Stomach (tissue), 9 donors: ENCODE data around the gene PATZ1. TPM values are rescaled to one million over a fixed set of nuclear protein-coding genes. Genes with fewer than 3 reads are reported as not detected.

Experiments used
- DNase-seq, 2 donors: peaks; one replicate each; pipeline versions ENCODE4 v3.0.0 to v3.0.0-alpha.2; 2013 to 2019
- H3K27ac ChIP-seq, 5 donors: fragments of 200-600 bp in 4 of 5; sonication (generic) in 4 of 5; one replicate each; pipeline ENCODE4 v1.5.1; 2013 to 2019; ENCODE audit warnings: mild to moderate bottlenecking in 1 of 5, moderate library complexity in 1 of 5
- H3K27me3 ChIP-seq, 3 donors: fragments of 200-600 bp; sonication (generic); one replicate each; pipeline ENCODE4 v1.5.1; 2017 to 2019; ENCODE audit warnings: mixed run types in 1 of 3
- H3K36me3 ChIP-seq, 4 donors: fragments of 200-600 bp; sonication (generic); 1 replicate in 3 of 4; 2 replicates in 1 of 4; pipeline ENCODE4 v1.5.1; 2016 to 2019
- H3K4me1 ChIP-seq, 4 donors: fragments of 200-600 bp; sonication (generic); one replicate each; pipeline ENCODE4 v1.5.1; 2016 to 2019
- H3K4me3 ChIP-seq, 4 donors: fragments of 200-600 bp; sonication (generic) in 3 of 4; one replicate each; pipeline ENCODE4 v1.5.1; 2016 to 2019; ENCODE audit warnings: mild to moderate bottlenecking in 1 of 4
- H3K9me3 ChIP-seq, 4 donors: fragments of 200-600 bp; sonication (generic); one replicate each; pipeline ENCODE4 v1.5.1; 2016 to 2019
- EP300 ChIP-seq: sonication (generic); formaldehyde crosslinking; IDR thresholded peaks from one replicate; pipeline ENCODE4 v1.6.1; 2017; ENCODE audit warnings: antibody characterized with exemption
- POLR2A ChIP-seq, 4 donors: fragments of 450-650 bp; IDR thresholded peaks; one replicate each; pipeline ENCODE4 v1.6.1; 2016; ENCODE audit warnings: antibody characterized with exemption in 4 of 4, control low read depth in 2 of 4, mild to moderate bottlenecking in 1 of 4, moderate library complexity in 1 of 4
- POLR2AphosphoS5 ChIP-seq, 3 donors: sonication (generic); formaldehyde crosslinking; IDR thresholded peaks; one replicate each; pipeline ENCODE4 v1.6.1; 2016; ENCODE audit warnings: antibody characterized with exemption in 3 of 3
- WGBS, 5 donors: extraction: QIAGEN DNeasy Blood & Tissue Kit in 3 of 5; methylation state at CpG; one replicate each; pipeline versions ENCODE4 v1.1.5 to v1.1.7; 2013 to 2018; 5-methylcytosine and 5-hydroxymethylcytosine counted together
- intact Hi-C: fragments of 100-400 bp; cut with DNase I; formaldehyde crosslinking; loops from one replicate; pipeline ENCODE4 v1.15.1; 2023; ENCODE audit warnings: low total_unique reads
- polyA plus RNA-seq, 3 donors: library from polyadenylated mRNA; stranded (reverse); fragments of 200-250 nt; gene quantifications; one replicate each; pipeline ENCODE4 v1.2.3, GENCODE V29; 2013
- total RNA-seq, 5 donors: library from RNA; depleted of rRNA; stranded (reverse); fragments of >200 nt; gene quantifications; one replicate each; pipeline versions ENCODE4 v1.1.0 to v1.2.3, GENCODE V29; 2014 to 2016
- TF ChIP-seq, protein P1 (sequence below), 7 experiments: fragments of 450-650 bp in 4 of 7; fragments of 200-600 bp in 3 of 7; sonication (generic) in 3 of 7; IDR thresholded peaks; one replicate each; pipeline ENCODE4 v1.5.1; 2016 to 2019; ENCODE audit warnings: antibody characterized with exemption in 7 of 7, control low read depth in 2 of 7, mild to moderate bottlenecking in 1 of 7
- donor health status: healthy with polysubstance abuse.
- donor health status: Bipolar disorder and iron deficiency.
- donor health status: healthy.

The PATZ1 gene
- total and polyA plus RNA-seq, 8 donors = 4.9 to 21.1 (median 14.0) TPM

DNA sequence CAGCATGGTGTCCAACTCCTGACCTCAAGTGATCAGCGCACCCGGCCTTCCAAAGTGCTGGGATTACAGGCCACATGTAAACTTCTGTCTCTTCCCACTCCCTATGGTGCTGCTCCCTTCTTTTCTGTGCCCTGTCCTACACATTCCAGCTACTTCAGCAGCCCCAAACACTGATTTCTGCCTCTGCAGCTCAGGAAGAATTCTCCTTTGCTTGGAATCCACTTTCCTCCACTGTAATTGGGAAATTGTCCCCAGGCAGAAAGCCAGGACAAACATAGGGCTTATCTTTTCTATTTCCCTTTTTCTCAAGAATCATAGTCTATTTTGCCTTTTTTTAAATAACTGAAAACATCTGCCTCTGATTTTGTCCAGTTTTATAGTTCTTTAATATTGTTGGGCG, 32.0 kb upstream of the PATZ1 start:
- 85 to 90% (median 86%) methylated on average over 3 of the region's 3 CpGs for WGBS, 5 donors
- Histone ChIP-seq H3K36me3 (no peaks in the 10 kb centered on the region), H3K27me3 (no peaks in the 10 kb centered on the region), H3K9me3 (no peaks in the 10 kb centered on the region), H3K4me1 (no peaks in the 10 kb centered on the region), H3K4me3 (no peak overlapping the region), H3K27ac (no peak overlapping the region)
- DNase-seq = peak in 1 of 2 donors; percentile 17
- TF ChIP-seq, protein P1, sequence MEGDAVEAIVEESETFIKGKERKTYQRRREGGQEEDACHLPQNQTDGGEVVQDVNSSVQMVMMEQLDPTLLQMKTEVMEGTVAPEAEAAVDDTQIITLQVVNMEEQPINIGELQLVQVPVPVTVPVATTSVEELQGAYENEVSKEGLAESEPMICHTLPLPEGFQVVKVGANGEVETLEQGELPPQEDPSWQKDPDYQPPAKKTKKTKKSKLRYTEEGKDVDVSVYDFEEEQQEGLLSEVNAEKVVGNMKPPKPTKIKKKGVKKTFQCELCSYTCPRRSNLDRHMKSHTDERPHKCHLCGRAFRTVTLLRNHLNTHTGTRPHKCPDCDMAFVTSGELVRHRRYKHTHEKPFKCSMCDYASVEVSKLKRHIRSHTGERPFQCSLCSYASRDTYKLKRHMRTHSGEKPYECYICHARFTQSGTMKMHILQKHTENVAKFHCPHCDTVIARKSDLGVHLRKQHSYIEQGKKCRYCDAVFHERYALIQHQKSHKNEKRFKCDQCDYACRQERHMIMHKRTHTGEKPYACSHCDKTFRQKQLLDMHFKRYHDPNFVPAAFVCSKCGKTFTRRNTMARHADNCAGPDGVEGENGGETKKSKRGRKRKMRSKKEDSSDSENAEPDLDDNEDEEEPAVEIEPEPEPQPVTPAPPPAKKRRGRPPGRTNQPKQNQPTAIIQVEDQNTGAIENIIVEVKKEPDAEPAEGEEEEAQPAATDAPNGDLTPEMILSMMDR (IDR thresholded peaks at IDR 0.05) = no peak
- TF ChIP-seq EP300 = no peak
- TF ChIP-seq POLR2AphosphoS5 (IDR thresholded peaks at IDR 0.05) = no peak
- TF ChIP-seq POLR2A (IDR thresholded peaks at IDR 0.05) = no peak
- intact Hi-C loops = no loop called here

DNA sequence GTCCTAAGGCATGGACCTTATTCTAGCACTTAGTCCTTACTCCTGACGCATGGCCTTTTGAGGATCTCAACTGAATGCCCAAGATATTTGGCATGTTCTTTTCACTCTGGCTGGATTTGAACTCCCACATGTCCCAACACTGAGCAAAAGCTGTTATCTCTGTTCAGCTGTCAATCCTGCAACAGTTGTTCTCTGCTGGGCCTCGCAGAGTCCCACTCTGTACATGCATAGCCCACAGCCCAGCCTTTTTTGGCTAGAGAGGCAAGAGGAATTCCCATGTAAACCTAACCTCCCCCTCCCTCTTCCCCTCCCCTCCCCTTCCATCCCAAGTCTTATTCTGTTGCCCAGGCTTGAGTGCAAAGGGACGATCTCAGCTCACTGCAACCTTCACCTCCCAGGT, 31.5 kb upstream of the PATZ1 start:
- Histone ChIP-seq H3K9me3 (no peaks in the 10 kb centered on the region), H3K4me3 (no peak overlapping the region), H3K27me3 (no peaks in the 10 kb centered on the region), H3K4me1 (no peaks in the 10 kb centered on the region), H3K27ac (no peak overlapping the region), H3K36me3 (no peaks in the 10 kb centered on the region)
- peak in 1 of 2 donors; percentile 19 for DNase-seq
- TF ChIP-seq POLR2AphosphoS5 (IDR thresholded peaks at IDR 0.05) = no peak
- TF ChIP-seq EP300 = no peak
- TF ChIP-seq, protein P1 (IDR thresholded peaks at IDR 0.05) = no peak
- intact Hi-C loops = no loop called here
- WGBS, 5 donors = 67 to 89% (median 71%) methylated on average over 3 of the region's 3 CpGs

DNA sequence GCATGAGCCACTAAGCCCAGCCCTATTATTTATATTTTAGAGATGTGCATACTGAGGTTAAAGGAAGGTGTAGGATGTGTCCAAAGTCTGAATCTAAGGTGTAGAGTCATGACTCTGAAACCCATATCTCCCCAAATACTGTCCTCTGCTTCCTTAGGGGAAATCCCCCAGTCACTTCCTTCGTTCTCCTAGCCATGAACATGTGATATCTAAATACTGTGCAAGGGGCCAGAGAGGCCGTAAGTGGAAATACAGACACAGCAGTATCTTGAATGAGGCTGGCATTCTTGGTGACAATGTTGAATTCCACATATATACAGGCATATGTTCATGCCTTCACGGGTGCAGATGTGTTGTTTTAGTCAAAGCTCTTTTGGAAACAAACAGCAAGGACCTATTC, 21.3 kb upstream of the PATZ1 start:
- Histone ChIP-seq H3K4me1 (no peaks in the 10 kb centered on the region), H3K9me3 (no peaks in the 10 kb centered on the region), H3K27me3 (no peaks in the 10 kb centered on the region), H3K4me3 (no peak overlapping the region), H3K36me3 (no peaks in the 10 kb centered on the region), H3K27ac (no peak overlapping the region)
- WGBS, 5 donors = 57 to 71% (median 67%) methylated on average over 3 of the region's 3 CpGs
- no peak for DNase-seq
- intact Hi-C loops = no loop called here
- TF ChIP-seq POLR2AphosphoS5 (IDR thresholded peaks at IDR 0.05) (no peak), POLR2A (IDR thresholded peaks at IDR 0.05) (no peak), EP300 (no peak)
- TF ChIP-seq, protein P1 (IDR thresholded peaks at IDR 0.05) = no peak

DNA sequence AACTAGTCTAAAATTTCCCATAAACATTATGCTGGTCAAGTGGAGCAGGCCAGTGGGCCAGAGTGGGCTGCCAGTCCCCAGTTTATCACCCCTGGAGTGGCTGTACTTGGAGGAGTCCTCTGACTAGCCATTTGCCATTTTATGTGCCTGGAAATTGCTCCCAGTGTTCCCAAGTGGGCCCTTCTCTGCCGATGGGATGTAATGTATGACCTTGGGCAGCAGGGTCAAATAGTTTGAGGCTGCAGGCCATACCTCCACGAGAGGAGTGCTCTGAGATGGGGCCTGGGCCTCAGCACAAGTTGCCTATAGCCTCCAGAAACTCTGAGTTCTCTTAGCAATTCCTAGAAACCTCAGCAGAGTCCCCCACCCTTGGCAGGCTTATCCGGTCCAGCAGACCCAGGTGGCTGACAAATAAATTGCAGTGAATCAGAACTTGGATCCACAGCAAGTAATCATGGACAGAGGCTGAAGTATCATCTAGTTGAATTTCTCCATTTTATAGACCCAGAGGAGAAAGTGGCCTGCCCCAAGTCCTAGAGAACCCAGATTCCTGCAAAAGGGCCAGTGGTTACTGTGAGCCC, 17.8 kb upstream of the PATZ1 start:
- H3K36me3 ChIP-seq = no peaks in the 10 kb centered on the region
- no peaks in the 10 kb centered on the region for H3K27me3 ChIP-seq
- no peak overlapping the region for H3K4me3 ChIP-seq
- no peaks in the 10 kb centered on the region for H3K9me3 ChIP-seq
- H3K27ac ChIP-seq = no peak overlapping the region
- 64 to 83% (median 68%) methylated on average over 3 of the region's 3 CpGs for WGBS, 5 donors
- intact Hi-C loops = no loop called here
- H3K4me1 ChIP-seq = no peaks in the 10 kb centered on the region
- no peak for DNase-seq
- TF ChIP-seq POLR2A (IDR thresholded peaks at IDR 0.05) (no peak), EP300 (no peak), POLR2AphosphoS5 (IDR thresholded peaks at IDR 0.05) (no peak)
- TF ChIP-seq, protein P1 (IDR thresholded peaks at IDR 0.05) = no peak
